GM18526 (cell line): ENCODE data around the gene SLC66A1.
"Not testable (repeated sequence)": the region's sequence is repeated elsewhere in the genome, so short reads cannot be mapped to it uniquely, and the experiment has no call there.

Source experiments
- POLR2A ChIP-seq: IDR thresholded peaks from 3 replicates; pipeline ENCODE4 v1.6.1; 2011; ENCODE audit not compliant: insufficient read length; ENCODE audit errors: extremely low read depth

Gene SLC66A1, protein sequence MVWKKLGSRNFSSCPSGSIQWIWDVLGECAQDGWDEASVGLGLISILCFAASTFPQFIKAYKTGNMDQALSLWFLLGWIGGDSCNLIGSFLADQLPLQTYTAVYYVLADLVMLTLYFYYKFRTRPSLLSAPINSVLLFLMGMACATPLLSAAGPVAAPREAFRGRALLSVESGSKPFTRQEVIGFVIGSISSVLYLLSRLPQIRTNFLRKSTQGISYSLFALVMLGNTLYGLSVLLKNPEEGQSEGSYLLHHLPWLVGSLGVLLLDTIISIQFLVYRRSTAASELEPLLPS

DNA sequence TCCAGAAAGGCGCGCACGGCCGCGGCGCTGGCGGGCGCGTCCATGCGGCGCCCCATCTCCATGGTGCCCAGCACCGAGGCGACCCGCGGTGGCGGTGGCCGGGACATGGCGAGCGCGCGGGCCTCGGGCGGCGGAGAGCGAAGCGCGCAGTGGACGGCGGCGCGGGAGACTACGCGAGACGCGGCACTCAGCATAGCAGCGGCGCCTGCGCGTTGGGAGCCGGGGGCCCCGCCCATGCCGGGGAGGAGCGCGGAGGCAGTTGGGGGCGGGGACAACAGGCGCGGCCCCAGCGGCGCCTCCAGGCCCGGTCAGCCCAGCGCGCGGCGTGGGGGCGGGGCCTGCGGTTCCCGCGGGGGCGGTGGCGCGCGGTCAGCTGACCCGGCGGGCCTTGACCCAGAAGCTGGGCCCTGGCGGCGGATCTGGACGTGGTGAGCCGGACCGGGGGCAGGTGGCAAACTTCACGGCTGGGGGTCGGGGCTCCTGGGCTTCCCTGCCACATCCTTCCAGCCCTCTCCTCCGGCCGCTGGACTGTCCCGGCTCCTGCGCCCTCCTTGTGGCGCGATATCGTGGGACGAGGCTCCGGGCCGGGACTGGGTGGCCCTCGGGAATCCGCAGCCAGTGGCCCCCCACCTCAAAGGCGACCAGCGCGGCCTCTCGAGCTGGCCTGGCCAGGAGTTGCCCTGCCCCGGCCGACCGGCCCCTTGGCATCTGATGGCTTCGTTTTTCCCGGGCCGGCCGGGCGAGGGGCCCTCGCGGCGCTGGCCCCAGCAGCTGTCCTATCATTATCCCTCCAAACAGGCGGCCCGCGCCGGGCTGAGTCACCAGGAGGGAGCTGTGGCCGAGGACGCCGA is at the start of gene SLC66A1, which contains the start of gene AKR7A2:
TSS of gene SLC66A1 (plus strand) at position 396 of the 851 bp plus-strand sequence. CDS start 5,352 bp downstream, outside the sequence.
TSS of gene AKR7A2 (minus strand) at position 214 of the 851 bp plus-strand sequence. CDS start at position 194, 20 bp downstream.
- TF ChIP-seq POLR2A = peak; percentile 85

DNA sequence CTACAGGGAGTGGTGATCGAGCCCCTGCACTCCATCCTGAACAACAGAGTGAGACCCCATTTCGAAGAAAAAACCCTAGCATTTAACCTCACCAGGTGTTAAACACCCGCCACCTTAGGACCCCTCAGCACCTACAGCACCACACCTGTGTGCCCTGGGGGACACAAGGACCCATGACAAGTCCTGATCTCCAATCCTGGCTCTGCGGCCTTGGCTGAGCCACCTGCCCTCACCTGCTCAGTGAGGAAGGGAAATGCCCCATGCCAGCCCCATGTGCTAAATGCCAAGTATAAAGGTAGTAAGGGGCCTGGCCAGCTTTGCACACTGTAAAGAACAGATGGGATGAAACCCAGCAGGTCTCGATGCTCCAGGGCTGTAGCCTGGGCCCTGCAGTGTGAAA is 49.4 kb upstream of the SLC66A1 start:
- no peak for TF ChIP-seq POLR2A

DNA sequence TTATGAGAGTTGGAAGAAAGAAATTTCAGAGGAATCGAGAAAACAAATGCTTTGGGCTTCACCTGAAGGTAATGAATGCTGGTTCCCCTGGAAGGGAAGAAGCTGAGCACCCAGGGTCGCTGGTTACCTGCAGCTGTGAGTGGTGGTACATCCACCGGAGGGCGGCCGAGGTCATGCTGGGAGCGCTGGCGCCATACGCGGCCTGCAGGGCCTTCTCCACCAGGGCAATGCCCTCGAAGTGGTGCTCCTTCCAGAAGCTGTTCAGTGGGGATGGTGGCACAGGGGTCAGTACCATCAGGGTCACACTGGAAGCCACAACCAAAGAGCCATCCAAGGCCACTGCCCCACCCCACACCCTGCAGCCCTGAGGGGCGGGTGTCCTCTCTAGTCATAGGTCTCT is 43.7 kb upstream of the SLC66A1 start:
- no peak for TF ChIP-seq POLR2A

DNA sequence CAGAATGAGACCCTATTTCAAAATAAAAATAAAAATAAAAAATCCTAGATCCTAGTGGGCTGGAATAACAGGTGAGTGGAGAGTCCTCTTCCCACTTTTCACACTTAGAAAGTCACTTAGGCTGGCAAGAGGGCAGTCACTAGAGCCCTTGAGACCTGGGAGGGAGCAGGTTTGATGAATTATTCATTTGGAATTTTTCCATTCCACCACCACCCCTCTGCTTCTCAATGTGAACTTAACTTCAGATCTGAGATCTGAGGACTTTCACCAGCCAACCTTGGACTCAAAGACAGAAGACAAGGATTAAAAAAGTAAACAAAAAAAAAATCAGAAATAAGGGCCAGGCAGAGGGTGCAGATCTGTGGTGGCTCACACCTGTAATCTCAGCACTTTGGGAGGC is 40.1 kb upstream of the SLC66A1 start:
- TF ChIP-seq POLR2A = no peak

DNA sequence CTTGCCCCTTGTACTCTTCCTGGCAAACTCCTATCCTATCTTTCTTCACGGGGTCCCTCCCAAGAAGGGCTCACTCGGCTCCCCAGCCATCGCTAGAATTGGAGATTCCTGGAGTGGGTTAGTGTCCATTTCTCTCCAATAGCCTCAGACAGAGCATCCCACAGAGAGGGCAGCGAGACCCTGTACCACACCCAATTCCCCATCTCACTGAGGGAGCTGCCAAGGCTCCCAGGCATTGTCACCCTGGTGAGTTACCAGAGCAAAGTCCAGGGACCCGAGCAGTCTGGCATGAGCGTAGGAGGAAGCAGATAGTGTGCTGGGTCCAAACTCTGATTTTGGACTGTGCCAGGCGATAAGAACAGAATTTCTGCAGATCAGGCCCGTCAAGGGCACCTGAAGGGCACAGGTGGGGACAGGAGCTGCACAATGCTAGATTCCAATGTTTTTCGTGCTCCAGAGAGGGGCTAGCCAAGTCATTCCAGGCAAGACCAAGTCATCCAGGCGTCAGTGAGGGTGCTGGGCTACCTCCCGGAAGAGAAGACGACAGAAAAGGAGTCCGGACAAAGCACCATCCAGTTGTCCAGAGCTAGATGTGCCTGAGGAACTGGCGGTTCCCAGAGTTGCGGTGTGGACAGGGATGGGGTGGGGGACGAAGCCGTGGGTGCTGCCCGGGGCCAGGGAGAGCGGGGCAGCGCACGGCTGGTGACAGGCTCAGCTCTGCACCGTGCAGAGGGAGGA is 38.9 kb upstream of the SLC66A1 start:
- TF ChIP-seq POLR2A = no peak

DNA sequence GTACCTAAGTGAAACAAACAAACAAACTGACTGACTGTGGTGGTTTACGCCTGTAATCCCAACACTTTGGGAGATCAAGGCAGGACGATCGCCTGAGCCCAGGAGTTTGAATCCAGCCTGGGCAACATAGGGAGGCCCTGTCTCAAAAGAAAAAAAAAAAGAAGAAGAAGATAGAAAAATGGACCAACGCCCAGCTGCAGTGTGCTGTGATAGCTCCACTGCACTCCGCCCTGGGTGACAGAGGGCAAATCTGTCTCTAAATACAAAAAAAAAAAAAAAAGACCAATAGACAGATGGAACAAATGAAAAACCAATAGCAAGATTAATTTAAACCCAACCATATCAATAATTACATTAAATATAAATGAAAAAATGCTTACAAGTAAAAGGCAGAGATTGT is 37.5 kb upstream of the SLC66A1 start:
- no peak for TF ChIP-seq POLR2A

DNA sequence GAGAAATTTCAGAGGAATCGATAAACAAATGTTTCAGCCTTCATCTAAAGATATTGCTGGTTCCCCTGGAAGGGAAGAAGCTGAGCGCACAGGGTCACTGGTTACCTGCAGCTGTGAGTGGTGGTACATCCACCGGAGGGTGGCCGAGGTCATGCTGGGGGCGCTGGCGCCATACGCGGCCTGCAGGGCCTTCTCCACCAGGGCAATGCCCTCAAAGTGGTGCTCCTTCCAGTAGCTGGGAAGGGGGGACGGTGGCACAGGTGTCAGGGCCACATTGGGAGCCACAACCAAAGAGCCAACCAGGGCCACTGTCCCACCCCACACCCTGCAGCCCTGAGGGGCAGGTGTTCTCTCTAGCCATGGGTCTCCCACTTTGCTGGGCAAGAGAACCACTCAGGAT is 28.2 kb upstream of the SLC66A1 start:
- TF ChIP-seq POLR2A = no peak

DNA sequence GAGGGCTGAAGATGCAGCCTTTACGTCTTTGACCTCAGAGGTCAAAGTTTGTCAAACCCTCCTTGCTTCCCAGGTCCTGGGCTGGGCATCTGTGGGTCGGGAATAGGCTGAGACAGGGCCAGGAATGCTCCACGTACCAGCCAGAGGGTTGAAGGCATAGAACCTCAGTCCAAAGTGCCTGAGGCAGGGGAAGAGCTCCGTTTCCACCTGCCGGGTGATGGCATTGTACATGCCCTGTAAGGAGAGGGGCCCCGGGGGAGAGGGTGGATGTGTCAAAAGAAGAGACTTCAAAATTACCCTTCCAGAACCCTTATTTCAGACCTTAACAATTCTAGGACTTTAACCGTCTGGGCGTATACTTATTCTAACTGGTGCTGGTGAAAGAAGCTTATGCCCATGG is 27.2 kb upstream of the SLC66A1 start:
- no peak for TF ChIP-seq POLR2A

DNA sequence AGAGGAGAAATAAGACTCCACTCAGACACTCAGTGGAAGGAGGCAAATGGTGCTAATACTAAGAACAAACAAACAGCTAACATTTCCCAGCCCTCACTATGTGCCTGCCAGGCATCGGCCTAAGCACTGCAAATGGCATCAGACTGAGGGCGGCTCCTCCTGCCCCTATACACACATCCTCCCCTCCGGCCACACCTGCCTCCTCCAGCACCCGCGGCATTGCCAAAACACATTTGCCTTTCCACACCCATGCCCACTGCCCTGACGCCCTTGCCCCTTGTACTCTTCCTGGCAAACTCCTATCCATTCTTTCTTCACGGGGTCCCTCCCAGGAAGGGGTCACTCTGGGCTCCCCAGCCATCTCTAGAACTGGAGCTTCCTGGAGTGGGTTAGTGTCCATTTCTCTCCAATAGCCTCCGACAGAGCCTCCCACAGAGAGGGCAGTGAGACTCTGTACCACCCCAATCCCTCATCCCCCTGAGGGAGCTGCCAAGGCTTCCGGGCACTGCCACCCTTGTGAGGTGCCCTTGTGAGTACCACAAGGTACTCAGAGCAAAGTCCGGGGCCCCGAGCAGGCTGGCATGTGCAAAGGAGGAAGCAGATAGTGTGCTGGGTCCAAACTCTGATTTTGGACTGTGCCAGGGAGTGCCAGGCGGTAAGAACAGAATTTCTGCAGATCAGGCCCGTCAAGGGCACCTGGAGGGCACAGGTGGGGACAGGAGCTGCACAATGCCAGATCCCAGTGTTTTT is 24.5 kb upstream of the SLC66A1 start:
- no peak for TF ChIP-seq POLR2A

DNA sequence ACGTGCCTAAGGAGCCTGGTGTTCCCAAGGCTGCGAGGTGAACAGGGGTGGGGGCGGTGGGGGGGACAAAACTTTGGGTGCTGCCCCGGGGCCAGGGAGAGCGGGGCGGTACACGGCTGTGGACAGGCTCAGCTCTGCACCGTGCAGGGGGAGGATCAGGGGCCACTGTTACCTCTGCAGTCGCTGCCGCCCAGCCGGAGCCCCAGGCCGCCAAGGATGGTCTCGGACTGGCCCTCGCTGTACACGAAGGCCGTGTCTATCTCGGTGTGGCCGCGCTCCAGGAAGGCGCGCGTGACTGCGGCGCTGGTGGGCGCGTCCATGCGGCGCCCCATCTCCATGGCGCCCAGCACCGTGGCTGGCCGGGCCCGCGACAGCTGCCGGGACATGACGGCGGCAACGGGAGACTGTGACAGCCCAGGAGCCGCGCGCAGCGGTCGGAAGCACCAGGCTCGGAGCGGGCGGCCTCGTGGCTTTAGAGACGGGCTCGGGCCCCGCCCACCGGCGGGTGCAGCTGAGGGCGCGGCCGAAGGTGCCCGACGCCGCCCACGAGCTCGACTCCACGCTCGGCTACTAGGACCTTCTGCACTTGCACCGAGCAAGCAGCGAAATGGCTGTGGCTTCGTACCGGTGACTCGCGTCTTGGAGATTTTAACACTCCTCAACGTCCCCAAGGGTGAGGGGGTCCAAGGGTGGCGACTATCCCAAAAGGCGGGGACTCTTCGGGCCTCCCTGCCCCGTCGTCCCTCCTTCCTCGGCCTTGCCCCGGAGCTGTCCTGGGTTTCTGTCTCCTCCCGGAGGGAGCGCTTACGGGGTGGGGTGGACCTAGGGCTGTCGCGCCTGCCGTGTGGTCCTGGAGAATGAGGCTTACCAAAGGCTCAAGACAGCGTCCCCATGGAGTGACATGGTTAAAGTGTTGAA is 23.5 kb upstream of the SLC66A1 start, which contains the start of gene AKR7A3:
TSS of gene AKR7A3 (minus strand) at position 447 of the 918 bp plus-strand sequence. CDS start at position 386, 61 bp downstream.
- TF ChIP-seq POLR2A = not testable (repeated sequence)

DNA sequence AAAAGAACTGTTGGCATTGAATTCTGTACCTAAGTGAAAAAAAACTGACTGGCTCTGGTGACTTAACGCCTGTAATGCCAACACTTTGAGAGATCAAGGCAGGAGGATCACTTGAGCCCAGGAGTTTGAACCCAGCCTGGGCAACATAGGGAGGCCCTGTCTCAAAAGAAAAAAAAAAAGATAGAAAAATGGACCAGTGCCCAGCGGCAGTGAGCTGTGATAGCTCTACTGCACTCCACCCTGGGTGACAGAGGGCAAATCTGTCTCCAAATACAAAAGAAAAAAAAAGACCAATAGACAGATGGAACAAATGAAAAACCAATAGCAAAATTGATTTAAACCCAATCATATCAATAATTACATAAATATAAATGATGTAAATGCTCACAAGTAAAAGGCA is 22.9 kb upstream of the SLC66A1 start:
- TF ChIP-seq POLR2A = no peak

DNA sequence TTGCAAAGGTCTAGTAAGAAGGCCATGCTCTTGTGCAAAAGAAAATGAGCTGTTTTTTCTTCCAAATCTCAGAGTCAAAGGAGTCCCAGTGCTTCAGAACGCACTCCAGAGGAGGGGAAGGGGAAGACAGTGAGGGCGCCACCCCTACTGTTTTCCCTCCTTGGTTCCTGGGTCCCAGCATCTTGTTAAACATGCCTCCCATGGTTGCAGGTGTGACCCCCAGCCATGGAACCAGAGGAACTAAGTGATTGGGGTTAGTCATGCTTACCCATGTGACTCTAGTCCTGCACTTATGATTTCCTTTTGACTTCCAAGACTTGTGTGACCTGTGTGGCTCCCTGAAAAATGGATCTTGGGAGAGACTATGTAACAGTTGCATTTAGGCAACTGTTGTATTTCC is 17.5 kb upstream of the SLC66A1 start:
- no peak for TF ChIP-seq POLR2A

DNA sequence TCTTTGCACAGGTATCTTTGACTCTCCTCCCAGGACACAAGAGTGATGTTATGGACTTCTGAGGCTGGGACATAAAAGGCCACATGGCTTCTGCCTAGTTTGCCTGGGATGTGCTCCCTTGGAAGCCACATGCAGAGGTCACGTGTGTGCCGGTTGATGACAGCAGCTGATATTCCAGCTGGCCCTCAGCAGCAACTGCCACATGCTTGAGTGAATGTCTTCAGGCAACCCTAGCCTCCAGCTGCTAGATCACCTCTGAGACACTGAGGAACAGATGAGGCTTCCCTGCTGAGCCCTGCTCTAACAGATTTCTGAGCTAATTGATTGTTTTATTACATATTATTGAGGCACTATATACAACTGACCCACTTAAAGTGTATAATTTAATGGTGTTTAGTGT is 11.9 kb upstream of the SLC66A1 start:
- TF ChIP-seq POLR2A = no peak

DNA sequence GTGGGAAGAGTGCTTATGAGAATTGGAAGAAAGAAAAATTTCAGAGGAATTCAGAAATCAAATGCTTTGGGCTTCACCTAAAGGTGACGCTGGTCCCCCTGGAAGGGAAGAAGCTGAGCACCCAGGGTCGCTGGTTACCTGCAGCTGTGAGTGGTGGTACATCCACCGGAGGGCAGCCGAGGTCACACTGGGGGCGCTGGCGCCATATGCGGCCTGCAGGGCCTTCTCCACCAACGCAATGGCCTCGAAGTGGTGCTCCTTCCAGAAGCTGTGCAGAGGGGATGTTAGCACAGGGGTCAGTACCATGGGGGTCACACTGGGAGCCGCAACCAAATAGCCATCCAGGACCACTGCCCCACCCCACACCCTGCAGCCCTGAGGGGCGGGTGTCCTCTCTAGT is 6.2 kb upstream of the SLC66A1 start:
- no peak for TF ChIP-seq POLR2A
